Transverse colon (tissue), 3 donors: Measurements from ENCODE around the gene PKMYT1.

Experiments
- EP300 ChIP-seq: sonication (generic); formaldehyde crosslinking; IDR thresholded peaks from one replicate; pipeline ENCODE4 v1.6.1; 2017; ENCODE audit warnings: antibody characterized with exemption, low read depth
- POLR2A ChIP-seq: fragments of 450-650 bp; IDR thresholded peaks from one replicate; pipeline ENCODE4 v1.6.1; 2016; ENCODE audit warnings: antibody characterized with exemption, mild to moderate bottlenecking, moderate library complexity
- POLR2AphosphoS5 ChIP-seq, 3 donors: sonication (generic); formaldehyde crosslinking; IDR thresholded peaks; one replicate each; pipeline ENCODE4 v1.6.1; 2016; ENCODE audit warnings: antibody characterized with exemption in 3 of 3

DNA sequence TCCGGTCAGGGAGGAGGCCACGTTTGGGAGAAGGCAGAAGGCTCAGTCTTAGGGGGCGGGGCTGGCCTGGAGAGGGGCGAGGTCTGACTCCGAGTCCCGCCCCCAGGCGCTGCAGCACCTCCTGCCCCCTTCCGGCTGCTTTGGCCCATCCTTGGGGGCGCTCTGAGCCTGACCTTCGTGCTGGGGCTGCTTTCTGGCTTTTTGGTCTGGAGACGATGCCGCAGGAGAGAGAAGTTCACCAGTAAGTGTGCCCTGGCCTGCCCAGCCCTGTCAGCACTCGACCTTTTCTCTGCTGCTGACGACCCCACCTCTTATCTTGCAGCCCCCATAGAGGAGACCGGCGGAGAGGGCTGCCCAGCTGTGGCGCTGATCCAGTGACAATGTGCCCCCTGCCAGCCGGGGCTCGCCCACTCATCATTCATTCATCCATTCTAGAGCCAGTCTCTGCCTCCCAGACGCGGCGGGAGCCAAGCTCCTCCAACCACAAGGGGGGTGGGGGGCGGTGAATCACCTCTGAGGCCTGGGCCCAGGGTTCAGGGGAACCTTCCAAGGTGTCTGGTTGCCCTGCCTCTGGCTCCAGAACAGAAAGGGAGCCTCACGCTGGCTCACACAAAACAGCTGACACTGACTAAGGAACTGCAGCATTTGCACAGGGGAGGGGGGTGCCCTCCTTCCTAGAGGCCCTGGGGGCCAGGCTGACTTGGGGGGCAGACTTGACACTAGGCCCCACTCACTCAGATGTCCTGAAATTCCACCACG, 41.4 kb upstream of the PKMYT1 start:
- TF ChIP-seq POLR2A: peak; percentile 6
- TF ChIP-seq POLR2AphosphoS5 (IDR thresholded peaks at IDR 0.05): no peak
- no peak for TF ChIP-seq EP300
